T-helper 1 cell treated with Interleukin-12 subunit alpha and Interleukin-12 subunit beta and Interleukin-4 antibody, amounts not matched to agents 30 μg/mL and 1 μg/mL, for 36 hours (primary cell): ENCODE results near the gene EAF1.
"Not testable (repeated sequence)": the region's sequence is repeated elsewhere in the genome, so short reads cannot be mapped to it uniquely, and the experiment has no call there.

Experiments used
- H3K27ac Mint-ChIP-seq: one replicate; pipeline ENCODE4 v1.8.0; 2021; ENCODE audit warnings: mild to moderate bottlenecking, mixed read lengths
- H3K27me3 Mint-ChIP-seq: one replicate; pipeline ENCODE4 v1.8.0; 2021; ENCODE audit warnings: low read depth, mixed read lengths
- H3K36me3 Mint-ChIP-seq: one replicate; pipeline ENCODE4 v1.8.0; 2021; ENCODE audit warnings: low read depth, mixed read lengths
- H3K4me1 Mint-ChIP-seq: one replicate; pipeline ENCODE4 v1.8.0; 2021; ENCODE audit warnings: low read depth, mixed read lengths
- H3K4me3 Mint-ChIP-seq: one replicate; pipeline ENCODE4 v1.8.0; 2021; ENCODE audit warnings: mild to moderate bottlenecking, moderate library complexity, mixed read lengths
- H3K9me3 Mint-ChIP-seq: one replicate; pipeline ENCODE4 v1.8.0; 2021; ENCODE audit warnings: mixed read lengths

Gene EAF1

DNA sequence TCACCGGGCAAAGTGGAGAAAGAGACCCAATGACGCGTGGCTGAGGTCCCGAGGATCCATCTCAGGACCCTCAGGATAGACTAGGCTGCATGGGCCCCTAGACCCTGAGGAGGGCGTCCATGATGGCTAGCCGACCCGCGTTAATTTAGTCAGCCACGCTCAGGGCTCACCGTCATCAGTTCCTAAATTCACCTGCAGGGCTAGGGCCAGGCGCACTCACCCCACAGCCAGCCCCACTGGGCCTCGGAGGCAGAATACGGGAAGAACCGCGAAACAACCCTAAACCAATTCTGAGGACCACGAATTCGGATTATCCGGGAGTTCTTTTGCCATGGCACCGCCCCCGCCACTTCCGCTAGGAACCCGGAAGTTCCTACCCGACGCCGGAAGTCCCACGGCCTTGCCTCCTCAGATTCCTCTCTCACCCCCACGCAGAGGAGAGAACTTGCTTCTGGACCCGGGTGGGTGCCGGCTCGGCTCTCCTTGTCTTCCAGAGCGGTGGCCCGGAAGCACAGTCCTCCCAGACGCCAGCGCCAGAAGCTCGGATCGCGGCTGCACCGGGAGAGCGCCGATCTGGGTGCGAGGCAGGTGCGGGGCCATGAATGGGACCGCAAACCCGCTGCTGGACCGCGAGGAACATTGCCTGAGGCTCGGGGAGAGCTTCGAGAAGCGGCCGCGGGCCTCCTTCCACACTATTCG lies at the start of gene EAF1, which contains the start of gene METTL6:
Gene EAF1, plus strand, starts transcription at position 417 of the 699 bp plus-strand sequence. Its CDS starts 182 bp downstream, at position 599.
Gene METTL6, minus strand, starts transcription at position 363 of the 699 bp plus-strand sequence. CDS start 1,033 bp downstream, outside the sequence.
- H3K36me3 Mint-ChIP-seq, result peaks cover 28% of the 10 kb centered on the region
- H3K9me3 Mint-ChIP-seq, result peaks cover 3% of the 10 kb centered on the region
- peak within 1 kb of the TSS; percentile 90 for H3K27ac Mint-ChIP-seq
- no peaks in the 10 kb centered on the region for H3K27me3 Mint-ChIP-seq
- H3K4me3 Mint-ChIP-seq, result peak within 1 kb of the TSS; percentile 96
- peaks cover 45% of the 10 kb centered on the region for H3K4me1 Mint-ChIP-seq

- Mint-ChIP-seq H3K4me3 (no peak overlapping the region), H3K27ac (peak overlapping the region; percentile 84), H3K4me1 (peaks cover 8% of the 10 kb centered on the region), H3K36me3 (peaks cover 2% of the 10 kb centered on the region), H3K27me3 (peaks cover 5% of the 10 kb centered on the region), H3K9me3 (no peaks in the 10 kb centered on the region)
Observed at GRCh38 chr3:15377961-15378791, 49.2 kb upstream of the EAF1 start.

GRCh38 chr3:15380980-15381890 lies 46.2 kb upstream of the EAF1 start:
- Mint-ChIP-seq H3K27me3 (peaks cover 5% of the 10 kb centered on the region), H3K36me3 (peaks cover 2% of the 10 kb centered on the region), H3K4me3 (no peak overlapping the region), H3K27ac (no peak overlapping the region), H3K4me1 (peaks cover 8% of the 10 kb centered on the region), H3K9me3 (no peaks in the 10 kb centered on the region)

GRCh38 chr3:15382405-15382923 lies 44.9 kb upstream of the EAF1 start:
- Mint-ChIP-seq H3K9me3 (no peaks in the 10 kb centered on the region), H3K36me3 (peaks cover 4% of the 10 kb centered on the region), H3K4me1 (peaks cover 9% of the 10 kb centered on the region), H3K27ac (no peak overlapping the region), H3K27me3 (peaks cover 5% of the 10 kb centered on the region), H3K4me3 (no peak overlapping the region)

- Mint-ChIP-seq H3K4me3 (no peak overlapping the region), H3K27ac (no peak overlapping the region), H3K27me3 (peaks cover 5% of the 10 kb centered on the region), H3K4me1 (peaks cover 10% of the 10 kb centered on the region), H3K36me3 (peaks cover 5% of the 10 kb centered on the region), H3K9me3 (no peaks in the 10 kb centered on the region)
Observed at GRCh38 chr3:15384510-15385237, 42.7 kb upstream of the EAF1 start.

GRCh38 chr3:15385238-15385695 lies 42.1 kb upstream of the EAF1 start:
- H3K4me1 Mint-ChIP-seq, result peaks cover 10% of the 10 kb centered on the region
- not testable (repeated sequence) for H3K27me3 Mint-ChIP-seq, H3K27ac Mint-ChIP-seq, H3K9me3 Mint-ChIP-seq, H3K4me3 Mint-ChIP-seq, H3K36me3 Mint-ChIP-seq

DNA sequence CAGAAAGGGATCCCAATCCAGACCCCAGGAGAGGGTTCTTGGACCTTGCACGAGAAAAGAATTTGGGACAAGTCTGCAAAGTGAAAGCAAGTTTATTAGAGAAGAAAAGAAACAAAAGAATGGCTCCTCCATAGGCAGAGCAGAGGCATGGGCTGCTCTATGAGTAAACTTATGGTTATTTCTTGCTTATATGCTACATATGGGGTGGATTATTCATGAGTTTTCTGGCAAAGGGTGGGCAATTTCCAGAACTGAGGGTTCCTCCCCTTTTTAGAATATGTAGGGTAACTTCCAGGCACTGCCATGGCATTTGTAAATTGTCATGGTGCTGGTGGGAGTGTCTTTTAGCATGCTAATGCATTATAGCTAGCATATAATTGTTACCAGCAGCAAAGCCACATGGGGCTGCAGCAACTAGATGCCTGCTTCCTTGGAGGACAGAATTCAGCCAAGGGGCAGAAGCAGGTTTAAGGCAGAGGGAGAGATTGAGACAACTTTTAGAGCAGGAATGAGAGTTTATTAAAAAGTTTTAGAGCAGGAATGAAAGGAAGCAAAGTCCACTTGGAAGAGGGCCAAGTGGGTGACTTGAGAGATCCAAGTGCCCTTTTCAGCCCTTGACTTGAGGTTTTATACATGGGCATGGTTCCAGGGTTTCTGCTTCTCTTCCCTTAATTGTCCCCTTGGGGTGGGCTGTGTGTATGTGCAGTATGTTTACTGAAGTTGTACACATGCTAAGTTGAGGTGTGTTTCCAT lies 41.3 kb upstream of the EAF1 start:
- H3K27me3 Mint-ChIP-seq, result peaks cover 5% of the 10 kb centered on the region
- H3K9me3 Mint-ChIP-seq, result no peaks in the 10 kb centered on the region
- H3K27ac Mint-ChIP-seq, result no peak overlapping the region
- H3K4me1 Mint-ChIP-seq, result peaks cover 13% of the 10 kb centered on the region
- peaks cover 5% of the 10 kb centered on the region for H3K36me3 Mint-ChIP-seq
- H3K4me3 Mint-ChIP-seq, result no peak overlapping the region

DNA sequence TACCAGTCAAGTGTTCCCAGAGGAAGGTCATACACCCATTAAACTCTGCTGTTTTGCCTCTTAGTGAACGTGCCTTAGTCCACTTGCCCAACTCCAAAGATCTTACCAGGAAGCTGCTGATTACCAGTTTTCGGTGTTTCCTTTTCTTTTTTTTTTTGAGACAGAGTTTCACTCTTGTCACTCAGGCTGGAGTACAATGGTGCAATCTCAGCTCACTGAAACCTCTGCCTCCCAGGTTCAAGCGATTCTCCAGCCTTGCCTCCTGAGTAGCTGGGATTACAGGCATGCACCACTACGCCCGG lies 40.8 kb upstream of the EAF1 start:
- not testable (repeated sequence) for H3K27me3 Mint-ChIP-seq, H3K4me3 Mint-ChIP-seq, H3K36me3 Mint-ChIP-seq, H3K9me3 Mint-ChIP-seq
- Mint-ChIP-seq H3K4me1 (peaks cover 13% of the 10 kb centered on the region), H3K27ac (peak overlapping the region; percentile 52)

- no peak overlapping the region for H3K4me3 Mint-ChIP-seq
- peaks cover 13% of the 10 kb centered on the region for H3K4me1 Mint-ChIP-seq
- peaks cover 5% of the 10 kb centered on the region for H3K36me3 Mint-ChIP-seq
- H3K27me3 Mint-ChIP-seq, result peaks cover 5% of the 10 kb centered on the region
- no peaks in the 10 kb centered on the region for H3K9me3 Mint-ChIP-seq
- H3K27ac Mint-ChIP-seq, result no peak overlapping the region
Observed at GRCh38 chr3:15387171-15387581, 40.2 kb upstream of the EAF1 start.

GRCh38 chr3:15387735-15388134 lies 39.7 kb upstream of the EAF1 start:
- no peak overlapping the region for H3K27ac Mint-ChIP-seq
- H3K4me3 Mint-ChIP-seq, result no peak overlapping the region
- peaks cover 1% of the 10 kb centered on the region for H3K27me3 Mint-ChIP-seq
- peaks cover 7% of the 10 kb centered on the region for H3K36me3 Mint-ChIP-seq
- peaks cover 13% of the 10 kb centered on the region for H3K4me1 Mint-ChIP-seq
- H3K9me3 Mint-ChIP-seq, result no peaks in the 10 kb centered on the region

- not testable (repeated sequence) for H3K27ac Mint-ChIP-seq, H3K27me3 Mint-ChIP-seq, H3K4me3 Mint-ChIP-seq, H3K9me3 Mint-ChIP-seq, H3K36me3 Mint-ChIP-seq
- peaks cover 13% of the 10 kb centered on the region for H3K4me1 Mint-ChIP-seq
Observed at GRCh38 chr3:15388335-15388734, 39.1 kb upstream of the EAF1 start.

GRCh38 chr3:15390460-15390859 lies 36.9 kb upstream of the EAF1 start:
- Mint-ChIP-seq H3K27me3 (peaks cover 8% of the 10 kb centered on the region), H3K4me1 (peaks cover 13% of the 10 kb centered on the region), H3K27ac (no peak overlapping the region), H3K36me3 (peaks cover 6% of the 10 kb centered on the region), H3K4me3 (no peak overlapping the region), H3K9me3 (no peaks in the 10 kb centered on the region)

GRCh38 chr3:15391007-15391406 lies 36.4 kb upstream of the EAF1 start:
- Mint-ChIP-seq H3K27ac (no peak overlapping the region), H3K4me1 (peaks cover 13% of the 10 kb centered on the region), H3K36me3 (peaks cover 6% of the 10 kb centered on the region), H3K9me3 (no peaks in the 10 kb centered on the region), H3K4me3 (no peak overlapping the region), H3K27me3 (peaks cover 8% of the 10 kb centered on the region)
